Measurements from ENCODE around the gene ERCC6L2.

The ERCC6L2 gene

GRCh38 chr9:95980262-95981125 is 105.0 kb downstream of the ERCC6L2 start:
- DNase-seq, result no peak

DNA sequence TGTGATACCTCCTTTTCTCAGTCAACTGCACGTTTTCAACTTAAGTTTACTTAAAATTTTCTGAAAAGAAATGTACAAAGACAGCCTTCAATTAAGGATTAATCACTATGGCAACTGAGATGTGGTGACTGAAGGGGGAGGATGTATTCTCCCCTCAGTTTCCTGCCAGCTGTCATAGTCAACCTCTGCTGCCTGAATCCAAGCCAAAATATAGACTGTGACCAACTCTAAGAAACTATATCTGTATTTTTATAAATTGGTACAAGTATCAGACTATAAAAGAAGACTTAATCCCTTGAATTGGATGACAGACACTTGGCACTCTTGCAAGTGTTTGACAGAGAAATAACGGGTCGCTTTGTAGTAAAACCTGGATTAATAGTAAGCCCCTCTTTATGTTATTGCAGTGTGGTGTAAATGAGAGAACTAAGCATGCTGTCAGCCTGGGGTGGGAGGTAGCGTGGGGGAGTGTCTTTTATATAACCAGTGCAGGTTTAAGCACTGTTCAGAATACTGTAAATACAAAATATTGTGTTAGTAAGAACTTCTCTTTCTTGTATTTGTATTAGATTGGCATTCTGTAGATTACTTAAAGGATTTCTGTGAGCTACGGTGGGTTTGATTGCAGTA is 106.4 kb downstream of the ERCC6L2 start:
- peak; percentile 62 for DNase-seq

DNA sequence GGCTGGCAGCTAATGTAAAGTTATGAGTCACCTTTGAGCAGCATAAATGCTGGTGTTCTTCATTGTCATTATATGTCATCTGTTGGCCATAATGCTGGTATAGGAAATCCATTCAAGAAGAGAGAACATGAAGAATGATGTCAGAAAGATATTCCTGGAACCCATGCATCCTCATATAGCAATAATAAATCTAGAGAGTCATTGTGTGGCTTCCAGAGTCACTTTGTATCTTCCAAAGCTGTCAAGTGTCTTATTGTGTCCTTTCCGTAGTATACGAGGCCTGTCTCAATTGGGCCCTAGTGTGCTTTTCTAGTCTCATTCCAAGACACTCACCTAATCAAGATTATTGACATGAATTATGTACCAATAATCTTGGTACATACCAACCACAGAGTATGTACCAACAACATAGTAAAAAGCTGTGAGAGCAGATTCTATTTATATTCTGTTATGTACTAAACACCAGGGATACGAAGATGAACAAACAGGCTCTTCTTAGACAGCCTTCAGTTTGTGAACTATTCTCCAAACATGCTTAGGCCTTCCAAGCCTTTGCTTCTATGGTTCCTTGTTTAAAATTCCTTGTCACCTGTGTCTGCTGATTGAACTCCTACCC is 110.1 kb downstream of the ERCC6L2 start:
- no peak for DNase-seq

GRCh38 chr9:95989297-95989696 is 113.8 kb downstream of the ERCC6L2 start:
- no peak for DNase-seq

- no peak for DNase-seq
These were observed 115.8 kb downstream of the ERCC6L2 start for GRCh38 chr9:95991326-95991725.

GRCh38 chr9:95992536-95992935 is 117.0 kb downstream of the ERCC6L2 start:
- DNase-seq, result no peak

DNA sequence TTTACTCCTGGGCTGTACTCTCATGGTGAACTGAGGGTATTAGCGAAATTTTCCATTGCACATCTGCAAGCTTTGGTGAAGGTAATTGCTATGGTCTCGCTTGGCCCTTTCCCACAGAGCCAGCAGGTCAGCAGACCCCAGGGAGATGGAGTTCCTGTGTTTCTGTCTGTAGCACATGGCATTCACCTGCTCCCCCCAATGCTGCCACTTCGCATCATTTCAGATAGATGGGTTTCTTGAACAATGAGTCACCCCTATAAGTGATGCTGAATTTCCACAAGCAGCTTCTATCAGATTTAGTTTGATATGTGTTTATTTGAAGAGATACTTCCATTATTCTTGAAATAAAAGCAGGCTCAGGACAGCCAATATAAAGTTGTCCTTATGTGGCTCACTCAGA is 117.8 kb downstream of the ERCC6L2 start:
- no peak for DNase-seq

- DNase-seq, result no peak
These were observed 123.9 kb downstream of the ERCC6L2 start for GRCh38 chr9:95999390-95999789.

GRCh38 chr9:96004379-96004778 is 128.9 kb downstream of the ERCC6L2 start:
- no peak for DNase-seq

- DNase-seq, result no peak
These were observed 130.9 kb downstream of the ERCC6L2 start for GRCh38 chr9:96006296-96006879.

DNA sequence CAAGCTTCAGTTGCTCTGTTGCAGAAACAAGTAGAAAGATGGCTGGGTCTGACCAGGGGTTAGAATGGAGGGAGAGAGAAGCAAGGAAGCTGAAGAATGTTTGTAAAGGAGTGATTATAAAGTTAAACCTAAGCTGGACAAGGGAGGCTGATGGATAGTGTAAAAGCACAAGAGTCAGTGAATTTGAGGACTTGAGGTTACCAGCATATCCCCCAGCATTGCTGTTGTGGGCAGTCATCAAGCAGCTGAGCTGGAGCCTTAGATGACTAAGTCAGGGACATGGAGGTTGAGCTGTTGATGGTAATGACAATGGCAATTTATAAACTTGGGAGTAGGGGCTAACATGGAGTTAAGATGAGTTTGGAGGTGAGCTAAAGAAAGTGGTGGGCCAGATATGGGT is 131.5 kb downstream of the ERCC6L2 start:
- no peak for DNase-seq

- DNase-seq, result no peak
These were observed 133.2 kb downstream of the ERCC6L2 start for GRCh38 chr9:96008502-96009222.

GRCh38 chr9:96009223-96009602 is 133.7 kb downstream of the ERCC6L2 start:
- DNase-seq, result no peak

DNA sequence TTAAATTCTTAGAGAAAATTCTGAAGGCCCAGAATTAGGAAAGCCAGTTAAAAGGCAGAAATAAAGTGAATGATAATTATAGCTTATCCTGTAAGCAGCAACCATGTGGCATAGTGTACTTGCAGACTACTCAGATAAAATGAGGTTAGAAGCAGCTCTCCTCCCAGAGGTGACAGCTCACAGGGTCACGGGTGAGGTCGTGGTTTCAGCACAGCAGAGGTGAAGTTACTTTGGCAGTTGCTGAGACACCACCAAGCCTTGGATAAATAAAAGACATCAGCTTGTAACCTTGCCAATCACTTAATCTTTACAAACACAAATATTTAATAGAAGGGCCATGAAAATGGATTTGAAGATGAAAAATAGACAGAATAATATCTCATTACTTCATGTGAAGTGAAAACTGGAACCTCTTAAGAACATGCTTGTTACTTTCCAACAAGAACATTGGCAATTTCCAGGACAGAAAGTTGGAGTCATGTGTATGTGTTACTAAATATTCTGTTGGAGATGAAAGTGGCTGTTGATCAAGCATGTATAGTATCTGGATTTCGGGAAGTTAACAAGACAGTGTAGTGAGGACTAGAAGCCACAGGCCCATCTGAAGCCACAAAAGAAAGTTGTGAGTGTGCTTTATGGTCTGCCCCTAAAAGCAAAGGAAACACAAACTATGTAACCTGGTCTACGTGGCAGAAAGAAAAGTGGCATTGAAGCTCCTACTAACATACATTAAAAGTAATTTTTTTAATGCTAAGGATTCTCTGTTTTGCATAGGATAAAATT is 134.4 kb downstream of the ERCC6L2 start:
- peak; percentile 82 for DNase-seq

DNA sequence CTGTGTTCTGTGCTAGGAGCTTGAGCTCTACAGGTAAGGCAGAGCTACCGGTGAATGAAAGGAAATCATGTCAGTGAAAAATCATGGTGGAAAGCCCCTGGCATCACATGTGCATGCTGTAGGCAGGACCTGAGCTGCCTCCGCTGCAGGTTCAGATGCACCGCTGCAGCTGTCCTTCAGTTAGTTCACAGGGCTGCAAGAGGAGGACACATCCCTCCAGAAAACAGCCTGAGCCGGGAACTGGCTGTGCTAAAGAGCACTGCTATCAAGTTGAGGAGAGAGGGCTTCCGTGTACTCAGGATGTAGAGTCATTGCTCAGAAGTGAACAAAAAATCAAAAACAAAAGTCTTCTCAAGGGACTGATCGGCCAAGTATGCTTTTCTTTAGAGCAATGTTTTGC is 138.6 kb downstream of the ERCC6L2 start:
- peak; percentile 82 for DNase-seq

DNA sequence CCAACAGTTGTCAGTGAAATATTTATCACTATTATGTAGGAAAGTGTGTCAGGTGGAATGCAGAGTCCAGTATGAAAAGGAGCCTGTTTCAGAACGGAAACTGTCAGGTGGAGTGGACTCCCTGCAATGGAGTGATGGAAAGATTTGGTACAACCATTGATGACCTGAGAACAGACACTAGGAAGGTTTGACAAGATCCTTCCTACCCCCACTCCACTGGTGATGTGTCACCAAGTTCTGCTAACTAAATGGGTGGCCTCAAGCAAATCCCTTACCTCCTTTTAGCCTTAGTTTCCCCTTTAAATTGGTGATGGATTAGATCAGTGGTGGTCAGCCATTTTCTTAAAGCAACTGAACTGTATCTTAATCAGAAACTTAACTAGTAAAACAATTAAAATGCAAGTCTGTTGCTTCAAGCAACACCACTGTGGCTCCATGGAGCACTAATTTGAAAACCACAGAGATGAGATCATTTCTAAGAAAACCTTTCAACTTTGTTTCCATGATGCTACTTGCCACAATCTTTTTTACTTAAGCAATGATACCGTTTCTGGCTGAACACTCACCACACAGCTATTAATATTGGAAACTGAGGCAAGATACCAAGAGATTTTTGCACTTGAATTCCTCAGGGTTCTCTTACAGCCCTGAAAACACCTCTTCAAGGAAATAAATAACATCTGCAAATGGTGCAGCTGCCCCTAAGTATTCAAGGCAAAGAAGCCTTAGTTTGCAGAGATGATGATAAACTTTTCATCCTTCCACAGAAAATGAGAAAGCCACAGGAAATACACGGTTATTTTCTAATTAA is 140.6 kb downstream of the ERCC6L2 start:
- DNase-seq, result peak; percentile 74

All from CD4-positive, alpha-beta T cell treated with Interleukin-21 for 1 hour (primary cell).